GM12892 (cell line): ENCODE results near the gene OVOL2.

Source experiments
- DNase-seq: peaks from one replicate; pipeline ENCODE4 v3.0.0; 2011; ENCODE audit not compliant: insufficient read length
- FAIRE-seq: peaks from 2 replicates; lab custom pipeline; 2011; peaks lifted over from hg19 to GRCh38; lab: Jason Lieb, UNC
- POLR2A ChIP-seq: IDR thresholded peaks from 2 replicates; pipeline ENCODE4 v1.6.1; 2011; ENCODE audit warnings: low read depth, low read length, control low read depth
- POLR2AphosphoS5 ChIP-seq: IDR thresholded peaks from 2 replicates; pipeline ENCODE4 v1.6.1; 2011; ENCODE audit warnings: low read depth, low read length, control low read depth
- TAF1 ChIP-seq: IDR thresholded peaks from 2 replicates; pipeline ENCODE4 v1.6.1; 2011; ENCODE audit warnings: low read depth, mild to moderate bottlenecking, control low read depth, low read length, borderline replicate concordance

The OVOL2 gene

DNA sequence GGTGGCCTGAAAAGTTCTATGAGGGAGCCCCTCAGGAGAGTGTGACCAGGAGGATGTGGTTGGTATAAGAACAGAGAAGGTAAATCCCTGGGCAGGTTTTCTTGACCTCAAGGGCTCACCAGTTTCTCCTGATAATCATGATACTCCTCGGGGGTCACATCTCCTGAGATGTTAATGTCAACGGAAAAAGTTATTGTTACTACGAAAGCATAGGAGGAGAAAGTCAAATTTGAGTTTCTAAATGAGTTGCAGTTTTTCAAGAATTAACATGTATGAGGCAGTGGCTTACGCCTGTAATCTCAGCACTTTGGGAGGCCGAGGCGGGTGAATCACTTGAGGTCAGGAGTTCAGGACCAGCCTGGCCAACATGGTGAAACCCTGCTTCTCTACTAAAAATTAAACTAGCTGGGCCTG is 65.5 kb downstream of the OVOL2 start:
- FAIRE-seq (no peak), DNase-seq (no peak)
- TF ChIP-seq POLR2AphosphoS5 (no peak), TAF1 (no peak), POLR2A (no peak; the same call in 1 of the 2 replicates)

GRCh38 chr20:17990278-17990972 is 67.3 kb downstream of the OVOL2 start:
- DNase-seq (no peak), FAIRE-seq (no peak)
- no peak for TF ChIP-seq POLR2AphosphoS5
- no peak for TF ChIP-seq POLR2A
- TF ChIP-seq TAF1, result no peak

- TF ChIP-seq POLR2AphosphoS5, result no peak
- TF ChIP-seq TAF1, result no peak
- TF ChIP-seq POLR2A, result no peak
- DNase-seq, result no peak
- FAIRE-seq, result no peak
Observed at GRCh38 chr20:17987988-17988387, 69.7 kb downstream of the OVOL2 start.

- DNase-seq (no peak), FAIRE-seq (no peak)
- TF ChIP-seq POLR2A (no peak), POLR2AphosphoS5 (no peak), TAF1 (no peak)
Observed at GRCh38 chr20:17985388-17986018, 72.2 kb downstream of the OVOL2 start.

GRCh38 chr20:17976305-17976704 is 81.4 kb downstream of the OVOL2 start:
- DNase-seq (no peak), FAIRE-seq (no peak)
- TF ChIP-seq POLR2AphosphoS5 (no peak), POLR2A (no peak), TAF1 (no peak)
